GM21576 (cell line): Measurements from ENCODE around the gene TTC23.

Experiments used
- ATAC-seq: cut with Tn5 transposase; IDR thresholded peaks from one replicate; pipeline ENCODE4 v1.9.1; 2021; ENCODE audit warnings: mild to moderate bottlenecking, moderate library complexity; ENCODE audit not compliant: unreplicated experiment

Gene TTC23, protein sequence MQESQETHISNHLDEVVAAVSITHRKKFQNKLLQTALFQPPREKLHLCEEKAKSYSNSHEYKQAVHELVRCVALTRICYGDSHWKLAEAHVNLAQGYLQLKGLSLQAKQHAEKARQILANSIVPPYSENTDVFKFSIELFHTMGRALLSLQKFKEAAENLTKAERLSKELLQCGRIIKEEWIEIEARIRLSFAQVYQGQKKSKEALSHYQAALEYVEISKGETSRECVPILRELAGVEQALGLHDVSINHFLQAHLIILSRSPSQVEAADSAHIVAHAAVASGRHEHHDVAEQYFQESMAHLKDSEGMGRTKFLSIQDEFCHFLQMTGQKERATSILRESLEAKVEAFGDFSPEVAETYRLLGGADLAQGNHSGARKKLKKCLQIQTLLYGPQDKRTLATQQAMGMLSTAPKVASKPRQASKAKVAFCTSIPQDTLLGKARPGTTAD

DNA sequence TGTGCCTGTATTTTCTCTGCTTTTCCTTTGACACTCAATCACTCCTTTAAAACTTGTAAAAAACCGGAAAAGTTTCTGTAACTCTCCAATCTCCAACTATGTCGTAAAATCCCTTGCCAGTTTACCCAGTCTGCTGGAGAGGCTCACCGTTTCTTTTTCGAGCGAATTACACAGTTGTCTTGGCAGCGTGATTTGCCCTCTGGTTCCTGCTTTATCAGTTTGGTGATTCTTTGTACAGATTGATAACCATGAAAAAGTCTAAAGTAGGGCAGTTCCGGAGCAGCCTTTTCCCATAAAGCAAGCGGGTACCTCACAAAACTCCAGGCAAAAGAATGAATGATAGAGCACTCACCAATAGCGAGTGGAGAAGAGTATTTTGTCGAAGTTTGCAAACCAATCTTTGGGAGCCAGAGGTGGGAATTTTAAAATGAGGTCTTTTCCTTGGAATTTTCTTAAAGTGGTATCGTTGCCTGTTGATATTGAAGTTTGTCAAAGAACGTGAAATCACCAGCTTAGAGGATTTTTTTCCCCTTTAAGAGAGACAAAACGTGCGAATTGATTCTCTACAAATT lies at the start of gene TTC23:
TTC23 (minus strand) TSS at position 312 of the 572 bp plus-strand sequence. CDS start 20,869 bp downstream, outside the sequence.
- no peak for ATAC-seq

DNA sequence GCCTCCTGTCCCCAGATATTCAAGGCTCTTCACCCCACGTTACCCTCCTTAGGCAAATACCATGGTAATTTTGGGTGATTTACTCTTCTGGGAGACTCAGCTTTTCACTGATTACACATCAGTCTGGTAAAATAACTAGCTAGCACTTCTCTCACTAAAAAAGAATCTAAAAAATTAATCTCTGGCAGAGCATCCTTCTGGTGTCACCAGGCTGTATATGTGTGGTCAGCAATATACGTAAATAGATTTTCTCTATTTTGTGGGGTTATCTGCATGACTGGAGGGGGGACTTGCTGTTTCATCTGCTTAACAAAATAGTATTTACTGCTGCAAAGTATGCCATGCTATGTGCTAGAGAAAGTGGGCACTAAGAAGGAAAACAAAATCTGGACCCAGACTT lies 47.0 kb upstream of the TTC23 start:
- ATAC-seq = no peak

DNA sequence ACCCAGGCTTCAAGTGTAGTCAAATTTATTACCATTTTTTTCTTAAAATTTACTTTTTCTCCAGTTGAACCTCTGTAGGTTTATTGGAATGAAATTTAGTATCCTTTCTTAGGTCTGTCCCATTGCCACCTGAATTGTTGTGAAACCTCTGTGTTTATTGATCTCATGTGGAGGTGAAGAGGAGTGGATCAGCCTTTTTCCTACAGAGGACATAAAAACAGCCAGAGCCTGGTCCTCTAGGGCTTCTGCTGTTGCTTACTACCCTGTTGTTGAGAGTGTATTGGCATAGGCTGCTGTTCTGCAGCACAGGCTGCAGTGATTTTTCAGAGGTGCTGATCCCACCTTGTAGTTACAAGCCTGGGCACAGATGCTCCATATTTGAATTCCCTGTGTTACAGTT lies 46.5 kb upstream of the TTC23 start:
- no peak for ATAC-seq

DNA sequence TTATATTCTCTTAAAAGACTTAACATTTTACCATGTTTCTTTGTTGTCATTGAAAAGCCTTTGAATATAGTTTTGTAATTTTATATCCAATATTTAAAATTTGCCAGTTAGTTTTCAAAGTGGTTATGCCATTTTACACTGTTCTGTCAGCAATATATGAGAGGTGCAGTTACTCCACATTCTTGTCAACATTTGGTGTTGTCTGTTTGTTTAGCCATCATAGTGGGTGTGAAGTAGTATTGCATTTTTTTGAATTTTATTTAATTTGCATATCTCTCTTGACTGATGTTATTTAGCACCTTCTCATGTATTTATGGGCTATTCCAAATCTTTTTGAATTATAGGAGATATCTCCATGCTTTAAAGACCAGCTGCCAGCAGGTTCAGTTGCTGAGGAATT lies 42.3 kb upstream of the TTC23 start:
- ATAC-seq = no peak

DNA sequence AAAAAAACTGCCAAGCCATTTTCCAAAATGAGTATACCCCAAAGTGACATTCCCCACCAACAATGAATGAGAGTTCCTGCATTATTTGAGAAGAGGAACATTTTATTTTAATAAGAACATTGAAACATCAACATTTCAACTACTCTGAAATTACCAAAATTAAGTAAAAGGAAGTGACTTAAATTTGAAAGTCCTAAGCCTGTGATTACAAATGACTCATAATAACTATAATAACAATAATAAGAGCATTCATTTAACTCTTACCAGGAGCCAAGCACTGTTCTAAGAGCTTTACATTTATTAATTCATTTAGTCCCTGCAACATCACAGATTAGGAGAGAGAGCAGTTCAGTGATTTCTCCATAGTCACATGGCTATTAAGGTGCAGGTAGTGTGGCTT lies 34.3 kb upstream of the TTC23 start:
- ATAC-seq = no peak

DNA sequence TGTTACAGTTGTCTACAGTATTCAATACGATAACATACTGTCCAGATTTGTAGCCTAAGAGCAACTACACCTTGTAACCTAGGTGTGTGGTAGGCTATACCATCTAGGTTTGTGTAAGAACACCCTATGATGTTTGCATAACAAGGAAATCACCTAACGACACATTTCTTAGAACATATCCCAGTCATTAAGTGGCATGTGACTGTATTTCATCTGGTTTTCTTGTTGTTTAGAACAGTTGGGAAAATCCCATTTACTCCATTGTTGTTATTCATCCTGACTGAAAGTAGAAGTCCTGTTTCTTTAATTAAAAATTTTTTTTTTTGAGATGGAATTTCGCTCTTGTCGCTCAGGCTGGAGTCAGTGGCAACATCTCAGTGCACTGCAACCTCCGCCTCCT lies 33.2 kb upstream of the TTC23 start:
- no peak for ATAC-seq

DNA sequence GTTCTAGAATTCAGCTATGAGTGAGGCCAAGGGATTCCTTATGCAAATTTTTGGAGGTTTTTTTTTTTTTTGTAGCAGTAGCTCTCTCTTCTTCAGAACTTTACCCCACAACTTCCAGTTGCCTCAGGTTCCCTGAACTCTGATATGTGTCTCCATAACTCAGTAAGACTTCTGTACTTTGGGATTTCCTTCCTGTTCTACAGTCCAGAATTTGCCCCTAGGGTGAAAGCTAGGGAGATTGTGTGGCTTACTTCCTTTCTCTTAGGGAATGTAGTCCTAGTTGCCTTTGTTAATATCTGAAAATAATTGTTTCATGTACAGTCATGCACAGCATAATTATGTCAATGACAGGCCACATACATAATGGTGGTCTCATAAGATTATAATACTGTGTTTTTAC lies 32.7 kb upstream of the TTC23 start:
- no peak for ATAC-seq

DNA sequence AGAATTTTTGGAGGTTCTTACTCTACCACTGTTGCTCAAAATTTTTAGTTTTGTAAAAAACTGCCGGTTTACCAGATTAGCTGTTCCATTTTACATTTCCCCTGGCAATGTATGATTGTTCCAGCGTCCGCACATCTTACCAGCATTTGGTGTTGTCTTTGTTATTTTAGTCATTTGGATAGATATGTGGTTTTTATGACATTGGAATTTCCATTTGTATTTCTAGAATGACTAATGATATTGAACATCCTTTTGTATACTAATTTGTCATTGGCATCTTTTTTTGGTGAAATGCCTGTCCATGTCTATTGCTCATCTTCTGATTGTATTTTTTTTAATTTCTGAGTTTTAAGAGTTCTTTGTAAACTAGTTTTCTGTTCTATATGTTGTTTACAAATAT lies 30.4 kb upstream of the TTC23 start:
- ATAC-seq = no peak

DNA sequence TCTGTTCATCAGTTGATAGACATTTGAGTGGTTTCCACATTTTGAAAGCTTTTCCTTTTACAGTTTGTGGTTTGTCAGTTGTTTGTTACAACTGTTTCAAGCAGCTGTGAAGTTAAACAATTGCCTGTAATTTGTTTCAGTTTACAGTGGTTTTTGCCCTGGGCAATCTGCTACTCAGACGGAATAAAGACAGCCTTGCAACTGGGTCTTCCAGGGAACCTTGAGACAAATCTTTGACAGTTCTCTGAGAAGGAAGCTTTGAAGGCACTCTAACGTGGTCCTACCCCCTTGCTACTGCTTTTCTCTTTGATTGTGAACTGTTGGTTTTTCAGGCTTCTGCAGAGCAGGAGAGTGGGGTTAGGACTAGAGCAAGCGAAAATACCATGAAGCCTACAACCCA lies 29.9 kb upstream of the TTC23 start:
- ATAC-seq = no peak

DNA sequence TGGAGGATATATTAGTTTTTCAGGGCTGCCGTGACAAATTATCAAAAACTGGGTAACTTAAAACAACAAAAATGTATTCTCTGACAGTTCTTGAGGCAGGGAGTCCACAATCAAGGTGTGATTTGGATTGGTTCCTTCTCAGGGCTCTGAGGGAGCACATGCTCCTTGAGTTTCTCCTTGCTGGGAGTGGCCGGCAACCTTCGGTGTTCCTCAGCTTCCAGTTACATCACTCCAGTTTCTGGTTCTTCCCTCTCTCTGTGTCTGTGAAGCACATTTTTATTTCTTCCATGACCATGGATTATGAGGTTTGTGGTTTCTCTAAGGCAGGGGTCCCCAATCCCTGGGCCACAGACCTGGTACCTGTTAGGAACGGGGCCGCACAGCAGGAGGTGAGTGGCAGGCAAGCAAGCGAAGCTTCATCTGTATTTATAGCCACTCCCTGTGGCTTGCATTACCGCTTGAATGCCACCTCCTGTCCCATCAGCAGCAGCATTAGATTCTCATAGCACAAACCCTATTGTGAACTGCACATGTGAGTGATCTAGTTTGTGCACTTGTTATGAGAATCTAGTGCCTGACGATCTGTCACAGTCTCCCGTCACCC lies 26.2 kb upstream of the TTC23 start:
- ATAC-seq = no peak

DNA sequence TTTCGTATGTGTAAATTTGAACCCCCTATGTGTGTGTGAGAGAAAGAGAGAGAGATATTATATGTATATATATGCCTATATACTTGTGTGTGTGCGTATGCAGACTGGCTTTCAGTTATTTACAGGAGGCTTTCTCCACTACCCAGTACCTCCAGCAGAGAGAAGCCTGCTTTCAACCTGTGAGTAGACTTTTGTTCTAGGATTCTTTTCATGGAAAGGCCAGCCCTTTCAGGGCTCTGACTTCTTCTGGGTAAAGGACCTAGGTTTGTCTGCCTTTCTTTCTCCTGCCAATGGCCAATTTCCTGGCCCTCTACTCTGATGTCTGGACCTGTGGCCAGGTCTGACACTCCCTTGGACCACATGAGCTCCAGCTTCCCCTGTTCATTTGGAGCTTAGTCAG lies 25.7 kb upstream of the TTC23 start:
- ATAC-seq = no peak

DNA sequence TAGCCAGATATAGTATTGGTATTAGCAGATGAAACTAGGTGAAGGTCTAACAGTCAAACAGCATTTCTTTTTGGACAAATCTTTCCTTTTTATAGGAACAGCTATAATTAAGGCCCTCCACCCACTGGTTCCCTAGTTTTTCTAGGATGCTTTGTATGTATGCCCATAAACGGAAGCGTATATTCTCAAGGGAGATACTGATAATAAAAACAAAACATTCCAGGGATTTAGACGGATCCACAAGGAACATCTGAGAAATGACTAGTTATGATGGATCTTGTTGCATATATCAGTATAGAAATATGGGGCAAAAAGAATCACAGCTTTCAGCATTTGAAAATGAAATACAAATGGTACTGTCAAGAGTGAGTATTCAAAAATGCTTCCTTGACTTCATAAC lies 24.4 kb upstream of the TTC23 start:
- ATAC-seq = no peak

DNA sequence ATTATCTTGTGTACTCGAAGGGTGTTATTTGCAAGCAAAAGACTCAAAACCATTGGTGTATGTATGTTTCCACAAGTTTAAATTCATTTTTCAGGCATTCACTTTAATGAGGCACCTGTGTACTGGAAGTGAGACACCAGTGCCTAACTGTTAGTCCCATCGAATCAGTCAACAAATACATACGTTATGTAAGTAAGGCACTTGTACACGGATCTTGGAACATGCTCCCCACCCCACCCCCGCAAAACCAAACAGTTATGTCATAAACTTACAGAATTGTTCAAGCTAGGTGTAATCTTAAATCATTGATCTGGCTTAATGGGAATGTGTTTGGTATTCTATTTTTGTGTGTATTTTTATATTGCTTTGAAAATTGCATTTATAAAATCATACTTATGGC lies 19.1 kb upstream of the TTC23 start:
- no peak for ATAC-seq

DNA sequence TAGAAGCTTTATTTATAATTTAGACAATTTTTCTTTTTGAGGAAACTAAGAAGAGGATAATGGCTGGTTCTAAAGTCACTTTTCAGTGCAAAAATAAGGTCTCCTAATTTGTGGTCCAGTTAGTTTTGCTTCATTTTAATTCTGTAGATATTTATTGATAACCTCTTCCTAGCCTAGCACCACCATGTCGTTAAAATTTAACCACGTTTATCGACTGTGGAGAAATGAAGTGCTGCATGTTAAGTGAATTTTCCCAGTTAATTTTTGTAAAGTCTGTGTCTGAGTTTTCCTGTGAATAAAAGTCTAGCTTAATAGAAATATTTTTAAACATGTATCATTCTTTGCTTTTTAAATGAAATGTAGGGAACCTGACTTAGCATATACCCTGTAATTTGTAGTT lies 18.6 kb upstream of the TTC23 start:
- ATAC-seq = no peak

DNA sequence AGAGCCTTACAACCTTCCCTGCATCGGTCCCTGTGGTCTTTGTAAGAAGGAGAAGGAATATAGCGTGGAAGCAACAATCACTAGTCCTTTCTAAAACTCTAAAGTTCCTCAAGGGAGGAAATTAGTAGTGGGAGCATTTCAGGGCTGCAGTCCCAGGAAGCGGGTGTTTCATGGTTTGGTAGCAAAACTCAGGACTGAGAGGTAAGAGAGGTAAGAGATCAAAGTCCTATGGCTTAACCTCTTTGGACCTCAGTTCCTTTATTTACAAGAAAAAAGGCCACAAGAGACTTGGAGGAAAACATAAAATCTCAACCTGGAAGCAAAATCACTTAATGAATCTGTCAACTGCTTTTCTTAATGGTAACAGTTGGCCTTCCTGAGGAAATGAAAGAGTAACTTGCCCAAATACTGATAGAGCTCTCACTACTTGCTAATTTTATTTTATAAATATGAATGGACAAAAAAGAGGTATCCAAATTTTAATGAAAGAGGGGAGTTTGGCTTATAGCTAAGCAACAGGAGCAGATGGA lies 16.2 kb upstream of the TTC23 start:
- no peak for ATAC-seq

DNA sequence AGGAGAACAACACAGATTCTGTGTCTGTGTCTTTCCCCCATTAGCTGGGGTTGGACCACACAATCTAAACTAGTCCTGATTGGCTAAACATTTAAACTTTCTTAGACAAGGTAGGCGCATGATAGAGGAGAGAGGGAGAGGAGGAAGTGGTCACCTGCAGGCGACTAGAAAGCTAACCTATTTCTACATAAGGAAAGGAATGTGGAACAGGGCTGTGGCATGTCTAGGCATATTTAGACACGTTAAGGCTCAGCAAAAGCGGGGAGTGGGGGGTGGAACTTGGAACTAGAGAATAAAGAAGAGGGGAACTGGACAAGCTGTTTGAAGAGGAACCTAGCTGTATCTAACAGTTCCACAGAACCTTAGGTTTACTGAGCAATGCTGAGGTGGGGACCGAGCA lies 14.7 kb upstream of the TTC23 start:
- no peak for ATAC-seq

DNA sequence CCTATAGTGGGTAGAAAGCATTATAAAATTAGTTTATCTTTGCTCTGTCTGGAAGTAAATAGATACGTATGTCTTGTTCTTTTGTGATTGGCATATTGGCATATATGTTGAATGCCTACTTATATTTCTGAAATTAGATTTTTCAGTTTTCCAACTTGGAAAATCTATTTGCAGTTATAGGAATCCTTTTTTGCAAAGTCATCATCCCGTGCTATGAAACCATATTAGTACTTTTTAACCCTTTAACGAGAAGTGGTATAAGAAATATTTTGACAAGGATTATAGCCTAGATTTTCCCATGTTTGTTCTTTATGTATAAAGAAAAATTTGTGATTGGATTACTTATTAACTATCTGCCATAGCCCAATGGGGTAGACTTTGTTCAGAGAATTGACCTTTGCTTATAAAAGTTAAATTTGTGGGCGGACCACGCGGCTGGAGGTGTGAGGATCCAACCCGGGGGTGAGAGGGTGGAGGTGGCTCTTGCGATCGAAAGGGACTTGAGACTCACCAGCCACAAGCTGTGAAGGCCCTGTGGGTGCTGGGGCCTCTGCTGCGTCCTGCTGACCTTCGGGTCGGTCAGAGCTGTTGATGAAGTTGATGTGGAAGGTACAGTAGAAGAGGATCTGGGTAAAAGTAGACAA lies 7.8 kb upstream of the TTC23 start:
- ATAC-seq = no peak

DNA sequence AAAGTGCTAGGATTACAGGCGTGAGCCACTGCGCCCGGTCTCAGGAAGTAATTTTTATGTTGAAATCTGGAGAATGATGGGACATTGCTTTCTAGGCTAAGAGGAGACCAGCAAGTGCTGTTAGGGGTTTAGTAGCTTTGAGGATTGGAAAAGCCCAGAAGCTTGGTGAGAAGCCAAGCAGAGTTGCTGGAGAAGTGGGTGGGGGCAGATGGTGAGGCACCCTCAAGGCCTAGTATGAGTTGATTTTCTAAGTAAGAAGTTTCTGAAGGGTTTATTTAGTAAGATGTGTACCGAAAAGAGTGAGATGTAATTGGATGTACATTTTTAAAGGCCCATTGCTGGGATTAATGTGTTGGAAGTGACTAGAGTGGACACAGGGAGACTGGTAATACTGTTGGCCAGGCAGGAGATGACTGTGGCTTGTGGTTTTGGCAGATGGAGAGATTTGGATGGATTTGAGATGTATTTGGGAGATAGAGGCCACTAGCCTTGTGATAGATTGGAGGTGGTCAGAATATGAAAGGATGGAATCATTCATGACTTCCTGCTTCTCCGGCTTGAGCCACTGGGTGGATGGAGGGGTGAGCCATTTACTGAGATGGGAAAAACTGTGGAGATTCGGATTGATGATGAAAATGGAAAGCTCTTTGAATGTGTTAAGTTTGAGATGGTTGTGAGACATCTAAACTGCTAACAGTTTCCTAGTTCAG lies 4.2 kb upstream of the TTC23 start:
- ATAC-seq = no peak

DNA sequence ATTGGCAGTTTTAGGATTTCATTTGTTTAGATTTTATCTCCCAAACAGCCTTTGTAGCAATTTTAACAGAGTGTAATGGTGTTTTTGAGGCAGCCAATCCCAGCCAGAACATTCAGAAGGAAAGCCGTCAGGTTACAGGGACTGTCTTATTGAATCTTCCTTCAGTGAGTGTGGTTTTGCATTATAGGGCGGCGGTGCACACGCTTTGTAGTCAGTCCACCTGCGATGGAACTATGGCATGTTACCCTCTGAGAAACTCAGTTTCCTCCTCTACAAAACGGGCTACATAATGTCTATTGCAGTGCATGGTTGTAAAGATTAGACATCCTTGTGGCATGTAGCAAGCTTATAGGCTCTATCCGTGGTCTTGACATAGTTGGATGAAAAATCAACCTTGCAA lies 2.9 kb upstream of the TTC23 start:
- ATAC-seq = no peak

DNA sequence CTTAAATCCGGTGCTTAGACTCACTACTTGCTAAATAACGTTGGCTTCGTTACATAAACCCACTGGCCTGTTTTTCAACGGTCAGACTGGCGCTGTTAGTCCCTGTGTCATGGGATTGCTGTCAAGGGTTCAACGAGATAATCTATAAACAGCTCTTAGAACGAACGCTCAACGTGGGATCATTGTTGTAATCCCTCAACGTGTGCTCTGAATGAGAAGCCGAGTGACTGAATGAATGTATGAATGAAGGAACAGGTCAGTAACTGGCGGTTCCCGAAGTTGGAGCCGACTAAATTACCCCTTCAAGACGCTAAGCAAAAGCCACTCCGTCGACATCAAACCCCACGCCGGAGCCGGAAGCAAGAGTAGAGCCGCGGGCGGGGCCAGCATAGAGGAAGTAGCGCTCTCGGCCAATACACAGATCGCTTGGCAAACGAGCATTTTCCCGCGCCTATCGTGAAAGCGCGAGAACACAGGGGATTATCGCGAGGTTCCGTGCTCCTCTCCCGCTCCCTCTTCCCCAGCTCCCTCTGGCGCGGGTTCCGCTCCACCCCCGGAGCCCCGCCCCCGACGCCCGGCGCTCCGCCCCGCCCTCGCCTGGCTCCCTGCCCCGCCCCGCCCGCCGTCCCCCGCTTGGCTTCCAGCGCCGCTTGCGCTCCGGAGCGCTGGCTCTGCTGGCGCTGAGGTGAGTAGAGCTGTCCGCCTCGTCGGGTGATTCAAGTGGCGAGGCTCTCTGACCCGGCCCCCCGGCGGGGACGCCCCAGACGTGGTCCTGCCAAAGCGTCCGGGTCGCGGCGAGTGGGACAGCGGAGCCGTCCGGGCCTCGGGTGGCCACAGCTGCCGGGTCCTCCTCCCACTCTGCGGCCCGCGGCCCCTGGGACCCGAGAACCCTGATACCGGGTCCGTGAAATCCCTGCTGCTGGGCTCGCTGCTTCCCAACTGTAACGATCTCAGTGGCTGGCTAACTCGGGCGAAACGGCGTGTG lies 1.8 kb upstream of the TTC23 start, which contains the start of gene LRRC28:
LRRC28 (plus strand) TSS at position 625 of the 985 bp plus-strand sequence. CDS start 4,477 bp downstream, outside the sequence.
- peak; percentile 93 for ATAC-seq
